Tibial nerve (tissue), 4 donors: ENCODE data around the gene OR4C45.

ENCODE experiments used
- EP300 ChIP-seq, 2 donors: sonication (generic); formaldehyde crosslinking; IDR thresholded peaks; one replicate each; pipeline ENCODE4 v1.6.1; 2017; ENCODE audit warnings: antibody characterized with exemption in 2 of 2, mild to moderate bottlenecking in 1 of 2
- POLR2A ChIP-seq, 2 donors: fragments of 450-650 bp; IDR thresholded peaks; one replicate each; pipeline ENCODE4 v1.6.1; 2017; ENCODE audit warnings: antibody characterized with exemption in 2 of 2, mild to moderate bottlenecking in 2 of 2, moderate library complexity in 2 of 2
- TF ChIP-seq, protein P1 (sequence below), 5 experiments: fragments of 200-600 bp in 3 of 5; fragments of 450-650 bp in 2 of 5; sonication (generic) in 3 of 5; IDR thresholded peaks; one replicate each; pipeline ENCODE4 v1.5.1; 2016 to 2019; ENCODE audit warnings: antibody characterized with exemption in 5 of 5, mild to moderate bottlenecking in 3 of 5, moderate library complexity in 2 of 5

DNA sequence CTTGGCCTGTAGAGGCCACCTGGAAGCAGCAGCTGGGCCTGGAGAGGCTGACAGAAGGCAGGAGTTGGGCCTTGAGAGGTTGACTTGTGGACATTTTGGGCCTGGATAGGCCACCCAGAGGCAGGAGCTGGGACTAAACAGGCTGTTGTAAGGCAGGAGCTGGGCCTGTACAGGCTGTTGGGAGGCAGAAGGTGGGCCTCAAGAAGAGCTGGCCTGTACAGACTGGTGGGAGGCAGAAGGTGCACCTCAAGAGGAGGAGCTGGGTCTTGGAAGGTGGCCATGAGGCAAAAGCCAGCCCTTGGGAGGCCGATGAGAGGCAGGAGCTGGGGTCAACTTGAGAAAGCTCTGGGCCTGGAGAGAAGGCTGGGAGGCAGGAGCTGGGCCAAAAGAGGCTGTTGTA, 45.3 kb downstream of the OR4C45 start:
- no peak for TF ChIP-seq POLR2A (IDR thresholded peaks at IDR 0.05)
- TF ChIP-seq, protein P1, sequence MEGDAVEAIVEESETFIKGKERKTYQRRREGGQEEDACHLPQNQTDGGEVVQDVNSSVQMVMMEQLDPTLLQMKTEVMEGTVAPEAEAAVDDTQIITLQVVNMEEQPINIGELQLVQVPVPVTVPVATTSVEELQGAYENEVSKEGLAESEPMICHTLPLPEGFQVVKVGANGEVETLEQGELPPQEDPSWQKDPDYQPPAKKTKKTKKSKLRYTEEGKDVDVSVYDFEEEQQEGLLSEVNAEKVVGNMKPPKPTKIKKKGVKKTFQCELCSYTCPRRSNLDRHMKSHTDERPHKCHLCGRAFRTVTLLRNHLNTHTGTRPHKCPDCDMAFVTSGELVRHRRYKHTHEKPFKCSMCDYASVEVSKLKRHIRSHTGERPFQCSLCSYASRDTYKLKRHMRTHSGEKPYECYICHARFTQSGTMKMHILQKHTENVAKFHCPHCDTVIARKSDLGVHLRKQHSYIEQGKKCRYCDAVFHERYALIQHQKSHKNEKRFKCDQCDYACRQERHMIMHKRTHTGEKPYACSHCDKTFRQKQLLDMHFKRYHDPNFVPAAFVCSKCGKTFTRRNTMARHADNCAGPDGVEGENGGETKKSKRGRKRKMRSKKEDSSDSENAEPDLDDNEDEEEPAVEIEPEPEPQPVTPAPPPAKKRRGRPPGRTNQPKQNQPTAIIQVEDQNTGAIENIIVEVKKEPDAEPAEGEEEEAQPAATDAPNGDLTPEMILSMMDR (IDR thresholded peaks at IDR 0.05): no peak
- TF ChIP-seq EP300 (IDR thresholded peaks at IDR 0.05): no peak
